GM19099 (cell line): ENCODE measurements around the gene PUSL1.

Source experiments
- POLR2A ChIP-seq: IDR thresholded peaks from 3 replicates; pipeline ENCODE4 v1.6.1; 2011; ENCODE audit warnings: low read depth; ENCODE audit not compliant: insufficient read length; ENCODE audit errors: extremely low read depth

PUSL1 gene

DNA sequence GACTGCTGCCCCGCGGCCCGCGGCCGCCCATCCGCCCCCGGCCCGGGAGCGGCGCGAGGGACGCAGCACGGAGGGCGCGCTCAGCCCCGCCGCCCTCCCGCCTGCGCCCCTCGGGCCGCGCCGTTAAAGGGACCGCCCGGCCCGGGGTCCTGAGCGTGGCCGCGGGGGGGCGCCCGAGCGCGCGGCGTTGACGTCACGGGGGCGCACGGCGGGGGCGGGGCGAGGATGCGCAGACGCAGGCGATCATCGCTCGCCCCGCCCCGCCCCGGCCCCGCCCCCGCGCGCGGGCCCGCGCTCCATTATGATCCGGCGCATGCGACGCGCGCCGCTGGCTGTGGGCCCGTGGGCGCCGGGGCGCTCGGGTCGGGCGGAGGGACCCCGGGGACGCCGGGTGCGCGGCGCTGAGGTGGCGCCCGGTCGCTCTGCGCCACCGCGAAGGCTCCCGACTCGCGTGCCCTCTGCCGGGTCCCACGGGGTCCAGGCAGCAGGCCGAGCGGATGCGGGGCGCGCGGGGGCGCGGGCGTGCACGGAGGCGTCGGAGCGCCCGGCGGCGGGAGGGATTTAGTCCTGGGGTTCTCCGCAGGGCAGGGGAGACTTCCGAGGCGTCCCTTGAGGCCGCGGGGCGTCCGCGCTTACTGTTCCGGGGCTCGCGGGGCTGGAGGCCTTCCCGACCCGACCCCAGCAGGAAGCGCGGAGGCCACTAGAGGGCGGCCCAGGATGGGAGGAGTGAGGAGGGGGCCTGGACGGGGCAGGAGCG, 41.0 kb downstream of the PUSL1 start, which contains the start of gene DVL1:
Gene DVL1, minus strand, starts transcription at position 163 of the 757 bp plus-strand sequence. CDS start 353 bp downstream, outside the sequence.
- TF ChIP-seq POLR2A = peak; percentile 86

DNA sequence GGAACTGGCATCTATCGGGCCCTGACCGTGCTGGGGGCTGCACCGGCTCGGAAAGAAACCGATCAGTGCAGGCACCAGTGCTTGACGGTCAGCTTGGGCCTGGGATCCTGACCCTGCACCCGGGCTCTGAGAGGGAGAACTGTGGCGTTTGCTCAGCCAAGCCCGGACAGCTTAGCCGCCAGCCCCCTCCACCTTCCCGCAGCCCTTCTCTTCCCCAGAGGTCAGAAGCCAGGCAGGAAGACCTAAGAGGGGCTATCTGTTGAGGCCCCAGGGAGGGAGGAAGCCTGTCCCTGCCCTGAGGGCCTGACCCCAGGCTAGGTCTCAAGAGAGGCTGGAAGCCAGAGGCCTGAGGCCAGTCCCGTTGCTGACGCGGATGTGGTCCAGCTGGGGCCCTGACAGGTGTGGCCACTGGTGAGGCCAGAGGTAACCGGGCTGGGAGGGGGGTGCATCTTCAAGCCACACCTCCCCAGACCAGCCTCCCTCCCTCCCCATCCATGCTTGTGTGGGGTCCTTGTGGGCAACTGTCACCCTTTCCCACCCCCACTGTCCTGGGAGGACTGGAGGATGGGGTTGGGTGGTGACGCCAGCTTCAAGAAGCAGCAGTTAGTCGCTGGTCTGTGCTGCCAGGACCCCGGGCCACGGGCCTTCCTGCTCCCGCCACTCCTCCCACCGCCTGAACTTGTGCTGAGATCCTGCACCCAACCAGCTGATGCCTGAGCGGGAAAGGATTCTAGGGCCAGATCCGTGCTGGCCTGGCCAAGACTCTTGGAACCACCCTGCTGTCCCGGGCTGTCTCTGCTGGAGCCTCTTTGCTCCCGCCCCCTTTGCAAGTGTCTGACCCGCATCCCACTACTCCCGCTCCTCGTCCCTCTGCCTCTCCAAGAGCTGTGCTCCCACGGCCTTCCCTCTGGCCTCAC, 43.4 kb downstream of the PUSL1 start:
- no peak for TF ChIP-seq POLR2A

DNA sequence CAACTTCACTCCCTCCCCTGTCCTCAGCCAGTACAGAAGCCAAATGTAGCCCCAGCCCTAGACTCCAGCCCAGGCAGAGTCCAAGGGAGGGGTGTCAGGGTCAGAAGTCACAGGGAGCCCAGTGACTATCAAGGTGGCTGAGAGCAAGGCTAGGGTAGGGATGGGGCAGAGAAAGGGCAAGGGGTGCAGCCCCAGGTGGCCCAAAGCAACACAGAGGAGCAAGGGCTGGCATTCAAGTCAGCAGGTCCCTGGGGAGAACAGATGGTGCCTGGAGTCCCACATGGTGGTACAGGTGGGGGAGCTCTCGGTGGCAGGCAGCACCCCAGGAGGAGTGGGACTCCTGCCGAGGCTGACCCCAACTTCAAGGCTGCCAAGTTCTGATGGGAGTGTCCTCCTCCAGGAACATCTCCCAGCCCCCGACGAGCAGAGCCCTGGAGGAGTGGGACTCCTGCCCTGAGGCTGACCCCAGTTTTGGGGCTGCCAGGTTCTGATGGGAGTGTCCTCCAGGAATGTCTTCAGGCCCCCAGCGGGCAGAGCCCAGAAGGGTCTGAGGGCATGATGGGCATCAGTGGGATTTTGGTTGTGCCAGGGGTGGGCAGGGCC, 44.5 kb downstream of the PUSL1 start:
- no peak for TF ChIP-seq POLR2A

DNA sequence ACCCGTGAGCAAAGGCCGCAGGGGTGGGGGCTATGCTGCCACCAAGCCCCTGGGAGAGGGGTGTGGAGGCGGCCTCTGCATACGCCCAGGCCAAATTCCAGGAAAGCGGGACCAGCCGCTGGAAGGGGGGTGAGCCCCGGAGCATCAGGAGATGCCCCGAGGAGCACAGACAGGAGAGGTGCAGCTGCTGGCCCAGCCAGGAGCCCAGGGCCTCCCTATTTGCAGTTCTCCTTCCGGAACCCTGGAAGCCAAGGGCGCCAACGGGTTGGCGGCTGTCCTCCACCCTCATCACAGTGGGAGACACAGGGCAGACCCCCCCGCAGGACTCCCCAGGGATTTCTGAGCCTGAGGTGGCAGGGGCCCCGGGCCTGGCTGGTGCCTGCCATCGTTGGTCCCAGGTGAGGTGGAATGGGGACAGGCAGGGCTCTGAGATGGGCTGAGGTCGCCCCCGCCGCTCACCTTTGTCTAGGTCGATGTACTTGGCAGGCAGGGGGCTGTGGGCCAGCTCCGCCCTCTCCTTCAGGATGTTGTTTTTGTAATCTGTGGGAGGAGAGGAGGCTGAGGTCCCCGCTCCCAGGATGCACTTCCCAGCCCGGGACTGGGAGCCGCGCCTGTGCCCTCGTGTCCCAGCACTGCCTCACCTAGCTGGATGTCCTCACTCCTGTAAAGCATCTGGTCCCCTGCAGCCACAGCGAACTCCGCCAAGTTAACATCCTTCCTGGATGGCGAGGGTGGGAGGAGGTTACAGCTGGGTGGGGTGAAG, 45.2 kb downstream of the PUSL1 start:
- no peak for TF ChIP-seq POLR2A

DNA sequence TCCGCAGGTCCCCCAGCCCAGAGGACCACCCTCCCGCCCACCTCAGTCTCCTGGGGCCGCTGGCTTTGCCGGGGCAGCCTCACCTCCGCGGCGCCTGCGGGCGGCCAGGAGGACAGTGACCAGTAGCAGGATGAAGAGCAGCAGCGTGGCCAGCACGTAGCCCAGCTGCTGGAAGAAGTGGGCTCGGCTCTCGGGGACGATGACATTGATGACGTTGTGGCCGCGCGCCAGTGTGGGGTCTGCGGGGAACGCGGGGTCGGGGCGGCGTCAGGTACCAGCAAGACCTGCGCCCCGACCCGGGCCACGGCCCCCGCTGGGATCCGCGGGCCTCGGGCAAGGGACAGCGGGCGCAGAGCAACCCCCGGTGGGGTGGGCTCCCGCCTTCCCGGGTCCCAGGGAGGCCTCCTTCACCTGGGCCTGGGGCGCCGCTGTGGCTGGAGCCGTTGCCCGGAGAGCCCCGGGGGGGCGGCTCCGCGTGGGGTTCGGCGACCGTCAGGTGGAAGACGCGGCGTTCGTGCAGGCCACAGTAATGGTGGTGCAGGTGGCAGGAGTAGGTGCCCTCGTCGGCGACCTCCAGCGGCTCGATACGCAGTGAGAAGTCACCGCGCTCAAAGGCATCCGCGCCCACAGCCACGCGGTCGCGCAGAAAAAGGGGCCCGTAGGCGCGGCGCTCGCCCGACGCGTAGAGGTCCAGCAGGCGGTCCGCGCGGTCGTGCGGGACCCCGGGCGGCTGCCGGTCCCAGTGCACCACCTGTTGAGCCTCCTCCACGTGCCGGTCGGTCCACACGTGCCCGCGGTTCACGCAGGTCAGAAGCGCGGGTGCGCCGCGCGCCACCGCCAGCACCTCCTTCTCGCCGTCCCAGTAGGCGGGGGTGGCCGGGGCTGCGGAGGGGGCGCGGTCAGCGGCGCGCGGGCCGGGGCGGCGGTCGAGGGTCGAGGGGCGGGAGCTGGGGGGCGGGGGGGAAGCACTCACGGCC, 46.2 kb downstream of the PUSL1 start:
- no peak for TF ChIP-seq POLR2A

DNA sequence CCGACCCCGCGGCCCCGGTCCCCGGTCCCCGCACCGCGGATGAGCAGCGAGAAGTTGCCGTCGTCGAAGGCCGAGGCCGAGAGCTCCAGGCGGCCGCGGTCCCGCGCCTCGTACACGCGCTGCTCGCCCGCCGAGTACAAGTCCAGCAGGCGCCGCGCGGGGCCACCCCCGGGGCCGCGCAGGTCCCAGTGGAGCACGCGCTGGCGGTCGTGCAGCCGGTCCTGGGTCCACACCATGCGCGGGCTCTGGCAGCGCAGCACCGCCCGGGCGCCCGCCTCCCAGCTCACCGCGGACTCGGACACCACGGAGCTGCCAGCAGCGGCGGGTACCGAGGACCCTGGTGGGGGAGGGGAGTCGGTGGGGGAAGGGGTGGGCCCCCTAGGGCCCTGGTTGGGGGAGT, 47.0 kb downstream of the PUSL1 start:
- no peak for TF ChIP-seq POLR2A

DNA sequence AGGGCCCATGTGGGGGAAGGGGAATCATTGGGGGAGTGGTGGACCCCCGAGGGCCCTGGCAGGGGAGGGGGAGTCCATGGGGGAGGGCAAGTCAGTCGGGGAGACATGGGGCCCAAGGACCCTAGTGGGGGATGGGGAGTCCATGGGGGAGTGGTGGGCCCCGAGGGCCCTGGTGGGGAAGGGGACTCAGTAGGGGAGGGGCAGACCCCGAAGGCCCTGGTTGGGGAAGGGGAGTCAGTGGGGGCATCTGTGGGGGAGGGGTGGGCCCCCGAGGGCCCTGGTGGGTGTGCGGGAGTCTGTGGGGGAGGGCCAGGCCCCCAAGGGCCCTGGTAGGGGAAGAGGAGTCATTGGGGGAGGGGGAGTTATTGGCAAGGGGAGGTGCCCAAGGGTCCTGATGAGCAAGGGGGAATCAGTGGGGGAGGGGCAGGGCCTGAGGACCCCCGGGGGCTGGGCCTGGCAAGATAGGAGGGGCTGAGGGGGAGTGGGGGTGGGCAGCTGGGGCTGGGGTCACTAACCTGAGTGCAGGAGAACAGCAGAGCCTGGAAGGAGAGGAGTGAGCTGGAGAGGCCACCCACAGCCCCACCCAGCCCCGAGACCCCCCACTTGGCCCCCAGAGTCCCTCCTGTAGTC, 47.9 kb downstream of the PUSL1 start:
- TF ChIP-seq POLR2A = no peak

DNA sequence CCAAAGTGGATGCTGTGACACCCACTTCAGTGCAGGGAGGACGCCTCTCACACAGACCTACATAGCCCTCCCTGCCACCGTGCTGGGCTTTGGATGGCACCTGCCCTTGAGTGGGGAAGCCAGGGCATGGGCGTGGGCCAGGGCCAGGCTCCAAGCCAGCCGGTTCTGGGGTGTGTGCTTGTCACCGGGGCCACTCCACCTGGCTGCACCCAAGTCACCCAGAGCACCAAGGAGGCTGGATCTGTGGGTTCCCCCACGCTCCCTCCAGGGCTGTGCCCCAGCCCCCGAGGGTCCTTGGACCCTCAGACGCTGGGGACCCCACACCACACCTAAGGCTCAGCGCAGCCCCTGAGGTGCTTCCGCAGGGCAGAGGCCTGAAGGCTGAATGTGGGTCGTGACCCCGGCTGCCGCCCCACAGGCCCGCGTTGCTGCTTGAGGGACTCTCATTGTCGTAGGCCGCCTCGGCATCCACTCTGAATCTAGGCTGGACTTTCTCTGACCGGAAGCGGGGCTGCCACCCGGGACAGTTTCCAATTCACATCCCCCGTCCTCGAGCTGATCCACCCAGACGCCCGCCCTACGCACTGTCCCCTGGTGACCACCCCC, 48.5 kb downstream of the PUSL1 start:
- no peak for TF ChIP-seq POLR2A

DNA sequence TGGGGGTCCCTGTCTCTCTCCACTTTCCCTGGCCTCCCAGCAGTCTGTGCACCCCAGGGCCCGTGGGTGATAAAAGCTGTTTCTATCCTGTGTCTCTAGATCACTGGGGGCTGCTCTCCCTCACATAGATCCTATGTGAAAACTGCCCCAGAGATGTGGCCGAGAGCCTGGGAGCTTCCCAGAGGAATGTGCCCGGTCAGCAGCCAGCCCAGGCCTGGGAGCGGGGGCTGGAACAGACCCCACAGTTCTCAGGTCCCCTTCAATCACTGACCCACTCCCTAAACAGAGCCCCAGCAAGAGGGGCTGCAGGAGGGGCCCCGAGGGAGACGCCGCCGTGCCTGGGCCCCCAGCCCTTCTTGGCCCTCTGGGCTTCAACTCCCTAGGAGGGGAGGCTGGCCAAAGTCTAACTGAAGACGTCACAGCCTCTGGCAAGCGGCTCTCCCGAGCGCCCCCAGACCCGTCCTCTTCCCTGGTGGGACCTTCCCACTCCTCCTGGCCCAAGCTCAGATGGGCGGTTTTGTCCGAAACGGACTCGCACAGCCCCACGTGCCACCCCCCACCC, 49.6 kb downstream of the PUSL1 start:
- TF ChIP-seq POLR2A = no peak

DNA sequence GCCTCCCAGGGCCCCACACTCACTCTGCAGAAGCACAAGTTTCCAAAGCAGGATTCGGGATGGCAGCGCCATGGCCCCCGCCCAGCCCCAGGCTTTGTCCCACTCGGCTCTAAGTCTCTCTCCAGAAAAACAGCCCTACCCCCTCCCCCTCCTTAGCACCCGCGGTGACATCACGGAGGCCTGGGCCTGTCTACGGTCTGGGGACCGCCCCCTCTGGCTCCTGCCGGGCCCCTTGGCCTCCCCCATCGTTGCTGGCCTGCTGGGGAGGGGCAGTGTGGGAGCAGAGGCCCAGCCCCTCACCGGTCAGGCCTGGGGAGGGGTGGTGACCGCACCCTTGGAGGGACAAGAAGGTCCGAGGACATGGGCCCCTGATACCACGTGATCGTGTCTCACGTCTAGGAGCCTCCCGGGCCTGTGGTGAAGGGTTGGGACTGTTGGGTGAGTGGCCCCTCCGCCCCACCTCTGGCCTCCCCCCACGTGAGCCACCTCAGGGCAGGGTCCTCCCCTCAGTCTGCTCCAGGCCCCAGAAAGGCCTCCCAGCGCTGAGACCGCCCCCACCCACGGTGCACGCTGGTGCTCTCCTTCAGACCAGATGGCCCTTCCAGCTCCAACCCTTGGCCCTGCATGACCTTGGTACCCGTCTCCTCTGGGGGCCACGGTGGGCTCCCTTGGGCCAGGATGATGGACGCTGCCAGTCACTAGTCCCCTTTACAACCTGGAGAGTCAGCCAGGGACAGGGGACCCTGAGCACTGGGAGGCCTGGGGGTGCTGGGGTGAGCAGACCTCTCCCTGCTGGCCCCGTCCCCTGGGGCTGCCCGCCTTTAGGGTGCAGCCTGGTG, 50.3 kb downstream of the PUSL1 start, which contains the start of gene MXRA8:
Gene MXRA8, minus strand, starts transcription at position 123 of the 839 bp plus-strand sequence. Its CDS starts 51 bp downstream, at position 72.
- TF ChIP-seq POLR2A = no peak

DNA sequence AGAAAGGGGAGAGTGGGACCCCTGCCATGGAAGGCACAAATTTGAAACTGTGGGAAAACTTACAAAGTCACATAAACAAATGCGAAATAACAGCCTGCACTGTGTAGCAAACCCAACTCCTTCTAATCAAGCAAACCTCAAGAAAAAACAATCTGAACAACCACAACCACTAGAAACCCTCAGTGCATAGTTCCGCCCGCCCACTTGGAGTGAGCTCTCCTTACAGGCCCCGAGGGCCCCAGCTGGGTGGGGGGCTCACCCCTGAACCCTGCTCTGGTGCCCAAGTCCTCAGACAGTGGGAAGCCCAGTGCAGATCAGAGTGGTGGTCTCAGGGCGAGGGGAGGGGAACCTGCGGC, 50.9 kb downstream of the PUSL1 start:
- TF ChIP-seq POLR2A = no peak

DNA sequence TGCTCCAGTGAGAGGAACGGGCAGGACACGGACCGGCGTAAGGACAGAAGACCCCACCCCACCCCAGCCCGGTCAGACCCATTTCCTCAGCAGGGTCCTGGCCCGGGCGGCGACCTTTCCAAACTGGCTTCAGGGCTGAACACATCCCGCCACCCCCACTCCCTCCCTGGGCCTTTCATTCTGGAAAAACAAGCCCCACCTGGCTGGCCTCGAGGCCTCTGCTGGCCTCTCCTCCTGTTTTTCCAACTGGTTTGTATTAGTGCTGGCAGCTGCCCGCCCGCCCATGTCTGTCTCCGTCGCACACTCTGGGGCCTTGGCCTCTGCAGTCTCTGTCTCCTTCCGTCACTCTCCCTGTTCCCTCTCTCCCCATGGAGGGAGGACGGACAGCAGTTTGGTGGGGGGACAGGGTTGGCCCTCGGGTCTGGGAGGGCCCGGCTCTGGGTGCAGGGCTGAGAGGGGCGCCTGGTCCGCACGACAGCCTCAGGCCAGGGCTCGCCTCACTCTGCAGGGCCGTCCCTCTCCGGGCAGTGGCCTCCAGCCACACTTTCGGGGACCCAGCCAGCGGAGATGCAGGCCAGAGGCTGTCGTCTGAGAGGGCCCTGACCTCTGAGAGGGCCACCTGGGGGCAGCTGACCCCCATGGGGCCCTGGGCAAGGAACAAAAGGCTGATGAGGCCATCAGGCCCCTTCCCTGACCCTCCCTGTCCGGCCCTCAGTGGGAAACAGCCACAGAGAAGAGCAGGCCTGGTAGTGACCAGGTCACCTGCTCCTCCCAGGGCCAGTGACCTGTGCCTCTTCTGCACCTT, 51.5 kb downstream of the PUSL1 start:
- no peak for TF ChIP-seq POLR2A
